ENCODE measurements around the gene OR51B4.
"Not testable (repeated sequence)": the region's sequence is repeated elsewhere in the genome, so short reads cannot be mapped to it uniquely, and the experiment has no call there.

The OR51B4 gene

DNA sequence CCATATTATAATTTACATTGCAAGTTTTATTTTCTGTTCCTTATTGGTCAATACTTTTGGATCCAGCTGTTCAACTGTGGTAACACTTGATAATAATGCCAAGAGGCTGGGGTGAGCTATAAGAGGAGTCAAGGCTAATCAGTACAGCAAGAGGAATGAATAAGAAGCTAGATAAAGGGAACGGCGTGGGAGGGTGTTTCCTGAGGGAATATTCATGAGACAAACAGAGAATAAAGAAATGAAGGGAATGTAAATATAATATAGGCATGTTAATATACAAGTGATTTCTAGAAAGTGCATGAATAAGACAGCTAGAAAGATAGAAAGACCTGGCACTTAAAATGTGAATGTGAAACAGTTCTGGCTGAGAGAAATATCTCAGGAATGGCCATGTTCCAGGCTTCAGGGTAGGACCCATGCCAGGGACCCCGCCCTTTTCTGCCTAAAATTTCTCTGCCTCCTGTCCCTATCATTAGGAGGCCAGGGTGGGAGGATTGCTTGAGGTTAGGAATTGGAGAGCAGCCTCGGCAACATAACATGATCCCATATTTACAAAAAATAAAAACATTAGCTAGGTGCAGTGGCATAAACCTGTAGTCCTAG, 3.9 kb downstream of the OR51B4 start:
- DNase-seq (ENCODE audit: low read depth in 2 of 2, low spot score in 1 of 2) = no peak

DNA sequence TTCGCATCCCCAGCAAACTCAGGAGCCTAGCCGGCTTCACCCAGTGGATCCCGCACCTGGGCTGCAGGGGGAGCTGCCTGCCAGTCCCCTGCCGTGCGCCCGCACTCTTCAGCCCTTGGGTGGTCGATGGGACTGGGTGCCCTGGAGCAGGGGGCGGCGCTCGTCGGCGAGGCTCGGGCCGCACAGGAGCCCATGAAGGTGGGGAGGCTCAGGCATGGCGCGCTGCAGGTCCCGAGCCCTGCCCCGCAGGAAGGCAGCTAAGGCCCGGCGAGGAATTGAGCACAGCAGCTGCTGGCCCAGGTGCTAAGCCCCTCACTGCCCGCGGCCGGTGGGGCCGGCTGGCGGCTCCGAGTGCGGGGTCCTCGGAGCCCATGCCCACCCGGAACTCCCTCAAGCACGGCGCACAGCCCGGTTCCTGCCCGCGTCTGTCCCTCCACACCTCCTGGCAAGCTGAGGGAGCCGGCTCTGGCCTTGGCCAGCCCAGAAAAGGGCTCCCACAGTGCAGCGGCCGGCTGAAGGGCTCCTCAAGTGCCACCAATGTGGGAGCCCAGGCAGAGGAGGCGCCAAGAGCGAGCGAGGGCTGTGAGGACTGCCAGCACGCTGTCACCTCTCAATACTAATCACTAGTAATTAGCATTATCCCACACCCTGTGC, 7.3 kb downstream of the OR51B4 start:
- not testable (repeated sequence) for DNase-seq (ENCODE audit: low read depth in 2 of 2, low spot score in 1 of 2)

DNA sequence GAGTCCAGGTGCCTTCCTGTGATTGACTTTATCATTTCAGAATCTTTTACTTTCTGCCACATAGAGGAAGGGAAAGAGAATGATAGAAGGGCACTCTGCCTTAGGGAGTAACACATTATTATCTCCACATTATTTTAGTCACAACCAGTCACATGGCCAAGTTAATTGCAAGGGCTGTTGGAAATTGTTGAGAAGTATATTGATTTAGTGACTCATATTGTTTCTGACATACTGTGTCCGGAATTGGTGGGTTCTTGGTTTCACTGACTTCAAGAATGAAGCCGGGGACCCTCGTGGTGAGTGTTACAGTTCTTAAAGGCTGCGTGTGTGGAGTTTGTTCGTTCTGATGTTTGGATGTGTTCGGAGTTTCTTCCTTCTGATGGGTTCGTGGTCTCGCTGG, 8.7 kb downstream of the OR51B4 start:
- no peak for DNase-seq (ENCODE audit: low read depth in 2 of 2, low spot score in 1 of 2)

DNA sequence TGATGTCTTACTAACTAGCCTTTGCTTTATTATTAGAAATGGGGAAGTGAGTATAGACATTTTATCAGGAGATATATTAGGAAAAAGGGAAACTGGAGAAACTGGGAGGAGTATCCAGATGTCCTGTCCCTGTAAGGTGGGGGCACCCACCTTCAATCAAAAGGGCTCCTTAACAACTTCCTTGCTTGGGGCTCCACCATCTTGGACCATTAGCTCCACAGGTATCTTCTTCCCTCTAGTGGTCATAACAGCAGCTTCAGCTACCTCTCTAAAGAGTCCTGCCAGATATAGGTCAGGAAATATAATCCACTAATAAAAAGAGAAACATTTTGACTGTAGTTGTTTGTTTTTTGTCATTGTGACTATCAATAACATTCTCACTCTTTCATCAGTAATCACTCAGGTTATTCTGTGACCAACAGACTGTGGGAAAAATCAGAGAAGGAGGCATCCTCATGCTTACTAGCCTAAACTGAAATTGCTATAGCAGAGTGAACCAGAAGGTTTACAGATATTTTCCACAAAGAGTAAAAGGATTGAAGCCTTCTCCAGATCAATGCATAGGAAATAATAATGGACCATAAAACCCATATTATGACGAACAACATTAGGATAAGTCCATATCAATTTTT, 10.4 kb downstream of the OR51B4 start:
- no peak for DNase-seq (ENCODE audit: low read depth in 2 of 2, low spot score in 1 of 2)

DNA sequence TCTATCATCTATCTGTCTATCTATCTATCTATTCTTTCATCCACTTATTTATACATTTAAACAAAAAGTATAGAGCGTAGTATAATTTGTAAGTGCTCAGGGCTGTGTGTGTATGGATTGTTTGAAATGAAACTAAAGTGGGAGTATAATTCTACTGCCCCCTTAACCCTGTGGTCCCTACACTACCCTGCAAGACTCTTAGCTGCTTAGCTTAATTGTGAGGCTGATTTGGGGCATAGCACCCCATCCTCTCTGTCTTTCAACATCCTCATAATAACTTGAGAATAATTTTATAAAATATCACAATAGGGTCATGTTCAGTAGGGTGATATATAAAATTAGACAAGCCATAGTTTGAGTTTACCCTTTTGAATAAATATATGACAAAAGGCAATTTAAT, 11.6 kb downstream of the OR51B4 start:
- no peak for DNase-seq (ENCODE audit: low read depth in 2 of 2, low spot score in 1 of 2)

DNA sequence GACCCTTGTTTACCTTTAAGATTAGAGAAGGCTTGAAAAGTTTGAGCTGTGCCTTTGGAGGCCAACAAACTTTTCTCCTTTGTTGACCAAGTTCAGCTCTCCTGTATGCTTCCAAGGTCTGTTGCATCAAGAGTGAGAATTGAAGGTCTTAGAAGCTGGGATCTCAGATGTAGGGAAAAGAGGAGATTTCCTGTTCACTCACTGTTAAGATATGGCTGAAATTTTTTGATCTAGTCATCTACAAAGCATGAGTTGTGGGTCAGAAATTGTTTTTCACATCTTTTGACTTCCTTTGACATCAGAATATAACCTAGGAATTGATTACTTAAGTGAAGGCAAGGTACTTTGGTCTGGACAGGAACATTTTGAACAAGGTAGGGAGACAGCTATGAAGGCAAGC, 12.1 kb downstream of the OR51B4 start:
- DNase-seq (ENCODE audit: low read depth in 2 of 2, low spot score in 1 of 2) = no peak

DNA sequence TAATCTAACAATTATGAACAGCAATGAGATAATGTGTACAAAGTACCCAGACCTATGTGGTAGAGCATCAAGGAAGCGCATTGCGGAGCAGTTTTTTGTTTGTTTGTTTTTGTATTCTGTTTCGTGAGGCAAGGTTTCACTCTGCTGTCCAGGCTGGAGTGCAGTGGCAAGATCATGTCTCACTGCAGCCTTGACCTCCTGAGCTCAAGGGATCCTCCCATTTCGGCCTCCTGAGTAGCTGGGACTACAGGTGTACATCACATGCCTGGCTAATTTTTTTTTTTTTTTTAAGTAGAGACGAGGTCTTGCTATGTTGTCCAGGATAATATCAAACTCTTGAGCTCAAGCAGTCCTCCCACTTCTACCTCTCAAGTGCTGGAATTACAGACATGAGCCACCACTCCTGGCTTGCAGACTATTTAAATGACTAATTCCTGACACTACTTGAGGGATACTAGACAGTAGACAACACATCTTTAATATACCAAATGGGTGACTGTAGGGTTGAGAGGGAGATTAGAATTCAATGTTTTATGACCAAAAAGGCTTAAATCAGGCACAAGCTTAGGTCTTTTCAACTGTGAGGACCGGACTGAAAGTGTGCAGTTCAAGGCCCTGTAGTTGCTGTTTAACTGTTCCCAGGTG, 12.7 kb downstream of the OR51B4 start:
- DNase-seq (ENCODE audit: low read depth in 2 of 2, low spot score in 1 of 2) = no peak

DNA sequence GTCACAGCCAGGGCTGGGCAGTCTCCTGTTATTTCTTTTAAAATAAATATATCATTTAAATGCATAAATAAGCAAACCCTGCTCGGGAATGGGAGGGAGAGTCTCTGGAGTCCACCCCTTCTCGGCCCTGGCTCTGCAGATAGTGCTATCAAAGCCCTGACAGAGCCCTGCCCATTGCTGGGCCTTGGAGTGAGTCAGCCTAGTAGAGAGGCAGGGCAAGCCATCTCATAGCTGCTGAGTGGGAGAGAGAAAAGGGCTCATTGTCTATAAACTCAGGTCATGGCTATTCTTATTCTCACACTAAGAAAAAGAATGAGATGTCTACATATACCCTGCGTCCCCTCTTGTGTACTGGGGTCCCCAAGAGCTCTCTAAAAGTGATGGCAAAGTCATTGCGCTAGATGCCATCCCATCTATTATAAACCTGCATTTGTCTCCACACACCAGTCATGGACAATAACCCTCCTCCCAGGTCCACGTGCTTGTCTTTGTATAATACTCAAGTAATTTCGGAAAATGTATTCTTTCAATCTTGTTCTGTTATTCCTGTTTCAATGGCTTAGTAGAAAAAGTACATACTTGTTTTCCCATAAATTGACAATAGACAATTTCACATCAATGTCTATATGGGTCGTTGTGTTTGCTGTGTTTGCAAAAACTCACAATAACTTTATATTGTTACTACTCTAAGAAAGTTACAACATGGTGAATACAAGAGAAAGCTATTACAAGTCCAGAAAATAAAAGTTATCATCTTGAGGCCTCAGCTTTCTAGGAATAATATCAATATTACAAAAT, 13.4 kb downstream of the OR51B4 start:
- no peak for DNase-seq (ENCODE audit: low read depth in 2 of 2, low spot score in 1 of 2)

DNA sequence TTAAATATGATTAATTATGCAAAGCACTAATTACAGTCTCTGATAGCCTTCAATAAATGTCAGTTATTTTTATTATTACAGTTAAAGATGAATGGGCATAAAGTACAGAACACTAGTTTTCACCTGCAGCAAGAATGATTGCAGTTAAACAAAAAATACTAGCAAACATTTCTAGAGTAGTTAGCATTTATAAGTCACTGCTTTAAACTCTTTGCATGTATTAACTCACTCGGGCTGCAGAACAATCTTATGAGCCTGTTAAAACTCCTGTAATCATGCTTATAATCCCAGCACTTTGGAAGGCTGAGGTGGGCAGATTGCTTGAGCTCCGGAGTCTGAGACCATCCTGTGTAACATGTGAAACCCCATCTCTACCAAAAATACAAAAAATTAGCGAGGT, 14.8 kb downstream of the OR51B4 start:
- no peak for DNase-seq (ENCODE audit: low read depth in 2 of 2, low spot score in 1 of 2)

DNA sequence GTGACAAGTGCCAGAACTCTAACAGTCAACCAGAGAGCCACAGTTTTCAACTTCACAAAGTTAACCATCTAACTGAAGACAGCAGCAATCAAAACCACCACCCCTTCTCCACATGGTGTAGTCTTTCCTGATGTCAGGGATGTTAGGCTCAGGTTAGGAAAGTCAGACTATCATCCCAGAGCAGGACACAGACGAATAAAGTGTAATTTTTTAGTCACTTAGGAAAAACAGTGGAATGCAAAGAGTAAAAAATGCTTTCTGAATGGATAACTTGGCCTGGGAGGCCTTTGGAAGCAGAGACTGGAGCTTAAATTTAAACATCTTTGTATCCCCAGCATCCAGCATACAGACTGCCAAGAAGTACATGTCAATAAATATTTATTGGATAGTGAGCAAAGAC, 15.4 kb downstream of the OR51B4 start:
- DNase-seq (ENCODE audit: low read depth in 2 of 2, low spot score in 1 of 2) = no peak

DNA sequence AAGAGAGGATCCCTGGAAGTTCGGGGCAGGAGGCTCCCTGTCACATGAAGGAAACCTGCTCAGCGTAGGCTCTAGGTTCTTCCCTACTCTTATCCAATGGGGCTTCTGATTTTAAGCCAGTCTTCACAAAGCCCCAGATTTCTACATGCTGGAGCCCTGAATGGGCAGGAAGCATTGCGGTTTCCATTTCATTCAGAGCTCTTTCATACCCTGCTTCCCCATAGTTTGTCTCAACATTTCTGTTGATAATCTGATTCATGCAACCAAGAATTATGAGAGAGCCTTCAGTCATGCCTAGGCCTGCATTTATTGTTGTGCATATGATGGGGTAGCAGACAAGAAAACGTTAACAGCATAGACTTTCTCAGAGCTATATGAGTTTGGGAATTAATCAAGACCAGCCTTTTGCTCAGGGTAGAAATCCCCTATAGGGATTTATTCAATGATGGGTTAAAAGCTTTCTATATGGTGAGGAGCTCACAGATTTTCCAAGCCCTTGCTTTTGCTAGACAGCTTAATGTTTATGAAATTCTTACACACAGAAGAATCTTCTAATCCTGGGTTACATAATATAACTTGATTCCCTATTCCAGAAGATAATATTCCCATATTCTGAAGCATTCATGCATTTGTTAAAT, 15.9 kb downstream of the OR51B4 start:
- no peak for DNase-seq (ENCODE audit: low read depth in 2 of 2, low spot score in 1 of 2)

DNA sequence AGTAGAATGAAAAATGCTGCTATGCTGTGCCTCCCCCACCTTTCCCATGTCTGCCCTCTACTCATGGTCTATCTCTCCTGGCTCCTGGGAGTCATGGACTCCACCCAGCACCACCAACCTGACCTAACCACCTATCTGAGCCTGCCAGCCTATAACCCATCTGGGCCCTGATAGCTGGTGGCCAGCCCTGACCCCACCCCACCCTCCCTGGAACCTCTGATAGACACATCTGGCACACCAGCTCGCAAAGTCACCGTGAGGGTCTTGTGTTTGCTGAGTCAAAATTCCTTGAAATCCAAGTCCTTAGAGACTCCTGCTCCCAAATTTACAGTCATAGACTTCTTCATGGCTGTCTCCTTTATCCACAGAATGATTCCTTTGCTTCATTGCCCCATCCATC, 17.1 kb downstream of the OR51B4 start:
- DNase-seq (ENCODE audit: low read depth in 2 of 2, low spot score in 1 of 2) = no peak

DNA sequence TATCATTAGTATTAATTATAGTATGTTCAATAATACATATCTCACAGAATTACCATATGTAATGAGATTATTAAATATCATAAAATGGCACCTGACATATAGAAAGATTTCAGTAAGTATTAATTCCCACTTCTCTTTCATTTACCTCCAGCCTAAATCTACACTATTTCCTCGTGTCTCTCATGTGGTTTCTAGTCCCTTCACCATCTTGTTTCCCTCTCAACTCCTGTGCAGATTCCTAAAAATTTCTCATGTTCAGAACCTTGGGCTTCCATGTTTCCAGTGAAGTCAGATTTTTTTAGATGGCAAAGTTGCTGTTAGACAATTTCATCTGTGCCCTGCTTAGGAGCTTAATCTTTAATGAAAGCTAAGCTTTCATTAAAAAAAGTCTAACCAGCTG, 17.9 kb downstream of the OR51B4 start:
- no peak for DNase-seq (ENCODE audit: low read depth in 2 of 2, low spot score in 1 of 2)

DNA sequence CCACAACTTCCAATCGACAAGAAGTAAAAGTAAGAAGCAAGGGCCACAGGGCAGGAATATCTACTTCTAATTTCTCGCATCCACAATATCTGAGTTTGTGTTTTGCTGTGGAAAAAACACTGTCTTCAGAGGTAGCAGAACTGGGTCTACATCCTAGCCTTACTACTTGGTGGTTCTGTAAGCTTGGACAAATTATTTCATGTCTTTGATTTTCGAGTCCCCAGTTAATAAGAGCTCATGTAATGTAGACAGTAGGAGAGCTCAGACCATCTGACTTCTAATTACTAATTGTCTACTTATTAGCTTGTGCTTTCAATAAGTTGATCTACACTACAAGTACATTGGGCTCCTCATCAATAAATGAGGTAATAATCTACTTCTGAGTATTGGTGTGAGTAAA, 18.7 kb downstream of the OR51B4 start:
- no peak for DNase-seq (ENCODE audit: low read depth in 2 of 2, low spot score in 1 of 2)

DNA sequence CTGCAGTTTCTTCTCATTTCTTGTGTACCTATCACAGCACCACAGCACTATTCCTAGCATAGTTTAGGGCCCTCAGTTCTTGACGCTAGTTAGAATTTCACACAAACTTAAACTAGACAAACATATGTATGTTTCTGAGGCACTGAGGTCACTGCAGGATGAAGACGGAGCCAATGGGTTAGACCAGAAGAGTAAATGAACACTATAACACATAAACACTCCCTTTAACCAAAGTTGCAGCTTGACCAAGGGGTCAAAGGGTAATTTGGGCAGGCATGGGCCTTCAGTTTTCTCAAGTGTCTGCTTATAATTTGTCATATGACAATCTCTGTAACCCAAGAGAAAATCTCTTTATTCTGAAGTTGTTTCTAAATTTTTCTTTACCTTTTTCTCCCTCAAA, 19.1 kb downstream of the OR51B4 start:
- DNase-seq (ENCODE audit: low read depth in 2 of 2, low spot score in 1 of 2) = no peak

DNA sequence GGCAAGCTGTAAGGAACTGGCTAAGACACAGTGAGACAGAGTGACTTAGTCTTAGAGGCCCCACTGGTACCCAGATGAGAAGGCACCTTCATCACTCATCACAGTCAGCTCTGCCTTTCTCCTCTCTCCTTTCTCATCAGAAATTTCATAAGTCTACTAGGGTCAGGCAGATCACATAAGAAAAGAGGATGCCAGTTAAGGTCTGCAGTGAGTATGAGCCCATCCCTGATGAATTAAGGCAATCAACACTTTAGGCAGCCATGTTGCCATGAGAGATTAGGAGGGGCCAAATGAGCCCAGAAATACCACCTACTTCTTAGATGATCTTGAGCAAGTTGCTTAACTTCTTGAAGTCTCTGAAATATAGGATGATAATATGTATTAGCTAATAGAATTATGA, 20.1 kb downstream of the OR51B4 start:
- no peak for DNase-seq (ENCODE audit: low read depth in 2 of 2, low spot score in 1 of 2)

DNA sequence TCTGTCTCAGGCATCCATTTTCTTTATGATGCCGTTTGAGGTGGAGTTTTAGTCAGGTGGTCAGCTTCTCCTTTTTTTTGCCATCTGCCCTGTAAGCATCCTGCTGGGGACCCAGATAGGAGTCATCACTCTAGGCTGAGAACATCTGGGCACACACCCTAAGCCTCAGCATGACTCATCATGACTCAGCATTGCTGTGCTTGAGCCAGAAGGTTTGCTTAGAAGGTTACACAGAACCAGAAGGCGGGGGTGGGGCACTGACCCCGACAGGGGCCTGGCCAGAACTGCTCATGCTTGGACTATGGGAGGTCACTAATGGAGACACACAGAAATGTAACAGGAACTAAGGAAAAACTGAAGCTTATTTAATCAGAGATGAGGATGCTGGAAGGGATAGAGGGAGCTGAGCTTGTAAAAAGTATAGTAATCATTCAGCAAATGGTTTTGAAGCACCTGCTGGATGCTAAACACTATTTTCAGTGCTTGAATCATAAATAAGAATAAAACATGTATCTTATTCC, 21.1 kb downstream of the OR51B4 start:
- no peak for DNase-seq (ENCODE audit: low read depth in 2 of 2, low spot score in 1 of 2)

DNA sequence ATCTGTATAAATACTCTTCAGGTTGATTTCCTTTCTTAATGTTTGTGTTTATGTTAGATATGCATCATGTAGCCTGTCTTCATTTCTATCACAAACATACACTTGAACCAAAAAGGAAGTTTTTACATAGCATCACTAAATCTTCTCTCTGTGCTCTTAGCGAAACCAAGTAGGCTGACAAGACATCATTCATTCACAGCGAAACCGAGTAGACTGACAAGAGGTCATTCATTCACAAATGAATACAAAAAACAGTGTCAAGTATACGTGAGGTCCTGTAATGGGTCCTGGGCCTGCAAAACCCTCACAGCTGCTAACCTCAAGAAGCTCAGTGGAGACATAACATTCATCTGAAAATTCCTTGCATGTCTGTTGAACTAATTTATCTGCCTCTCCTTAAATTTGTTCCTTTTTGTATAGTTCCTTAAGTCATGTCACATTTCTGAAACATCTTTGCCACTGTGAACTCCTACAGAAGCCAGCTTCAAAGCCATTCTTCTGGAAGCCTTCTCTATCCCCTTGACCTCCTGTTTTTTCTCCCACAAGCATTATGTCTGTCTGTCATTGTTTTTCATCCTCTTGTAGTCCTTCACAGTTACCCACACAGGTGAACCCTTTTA, 22.2 kb downstream of the OR51B4 start:
- DNase-seq (ENCODE audit: low read depth in 2 of 2, low spot score in 1 of 2) = no peak

DNA sequence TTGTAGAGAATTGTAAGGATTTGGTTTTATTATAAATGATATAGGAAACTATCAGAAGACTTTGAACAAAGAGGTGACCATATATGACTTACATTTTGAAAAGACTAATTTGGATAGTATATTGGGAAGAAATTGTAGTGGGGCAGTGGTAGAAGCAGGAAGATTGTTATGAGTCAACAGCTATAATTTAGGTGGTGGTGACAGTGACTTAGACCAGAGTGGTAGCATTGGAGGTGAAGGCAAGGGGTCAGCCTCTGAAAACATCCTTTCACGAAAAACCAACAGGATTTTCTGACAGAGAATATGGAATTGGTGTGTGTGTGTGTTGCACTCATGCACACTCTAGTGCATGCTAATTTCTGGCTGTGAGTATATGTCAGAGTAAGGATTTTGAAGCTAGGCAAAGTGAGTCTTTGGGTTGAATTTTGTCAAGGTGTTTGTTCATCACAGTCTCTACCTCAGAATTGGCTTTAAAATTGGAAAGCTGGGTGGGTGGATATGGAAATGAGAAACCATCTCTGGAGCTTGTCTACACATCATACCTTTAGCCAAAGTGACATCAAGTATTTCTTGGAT, 23.9 kb downstream of the OR51B4 start:
- DNase-seq (ENCODE audit: low read depth in 2 of 2, low spot score in 1 of 2) = no peak

DNA sequence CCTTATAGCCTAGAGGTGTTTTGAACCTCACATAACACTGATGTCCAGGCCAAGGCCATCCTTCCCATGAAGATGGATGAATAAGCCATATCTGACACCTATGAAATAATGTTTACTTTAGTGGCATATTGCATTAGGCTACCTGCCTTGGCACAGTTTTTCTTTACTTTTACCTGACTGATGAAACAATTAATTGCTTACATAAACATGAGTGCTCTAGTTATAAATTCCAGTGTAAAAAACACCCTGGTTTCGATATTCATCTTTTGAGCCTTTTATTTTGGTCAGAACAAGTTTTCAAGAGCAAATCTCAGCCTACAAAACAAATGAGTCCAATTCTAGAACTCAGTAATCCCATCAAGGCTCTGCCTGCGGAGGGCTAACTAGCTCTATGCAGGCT, 25.0 kb downstream of the OR51B4 start:
- DNase-seq (ENCODE audit: low read depth in 2 of 2, low spot score in 1 of 2) = no peak

Data from stimulated activated CD8-positive, alpha-beta memory T cell treated with anti-CD3 and anti-CD28 coated beads, Interleukin-4, amount 100 ng/mL, for 1 hour (primary cell).